Right cardiac atrium (tissue), 5 donors: ENCODE data around the gene SORCS3. TPM values are rescaled to one million over a fixed set of nuclear protein-coding genes. Genes with fewer than 3 reads are reported as not detected.

ENCODE experiments used
- ATAC-seq, 2 donors: fragments of 200-7000 bp; cut with Tn5 transposase; one replicate each; pipeline versions ENCODE4 v1.8.0 to v1.9.1; 2020; ENCODE audit warnings: moderate library complexity in 2 of 2, mild to moderate bottlenecking in 1 of 2
- DNase-seq, 3 donors: peaks; one replicate each; pipeline ENCODE4 v3.0.0-alpha.2; 2020
- H3K27ac ChIP-seq: one replicate; pipeline ENCODE4 v1.5.1; 2013; ENCODE audit warnings: mild to moderate bottlenecking, low read length, control low read depth, moderate library complexity
- H3K27me3 ChIP-seq: one replicate; pipeline ENCODE4 v1.6.1; 2013; ENCODE audit not compliant: control insufficient read depth, insufficient read depth
- H3K4me1 ChIP-seq: one replicate; pipeline ENCODE4 v1.6.1; 2013; ENCODE audit warnings: low read length; ENCODE audit not compliant: control insufficient read depth, insufficient read depth
- H3K4me3 ChIP-seq: one replicate; pipeline ENCODE4 v1.5.1; 2013; ENCODE audit warnings: low read length, control low read depth
- H3K9me3 ChIP-seq: one replicate; pipeline ENCODE4 v1.6.1; 2013; ENCODE audit warnings: low read length; ENCODE audit not compliant: control insufficient read depth
- WGBS: extraction: QIAGEN DNeasy Blood & Tissue Kit; methylation state at CpG from one replicate; pipeline ENCODE4 v1.1.7; 2013; 5-methylcytosine and 5-hydroxymethylcytosine counted together
- intact Hi-C, 4 donors: fragments of 100-400 bp; cut with DNase I; formaldehyde crosslinking; loops; one replicate each; pipeline versions ENCODE4 v1.11.0 to v1.14.0; 2022 to 2023
- polyA plus RNA-seq: library from polyadenylated mRNA; stranded (reverse); fragments of 200-250 nt; gene quantifications from one replicate; pipeline ENCODE4 v1.2.3, GENCODE V29; 2013
- total RNA-seq, 4 donors: library from RNA; stranded (reverse); fragmentation: NEBNext Ultra II Directional; extraction: Animal tissue kit (Norgen Biotek cat#: 25700); gene quantifications; one replicate each; pipeline ENCODE4 v1.2.1, GENCODE V29; 2021
- donor health status: healthy with polysubstance abuse.
- donor health status: DM: no; HTN: yes; CAD: no.
- donor health status: DM: no; HTN: no; CAD: no.
- donor health status: DM: no; HTN: yes; CAD: no; lungs with severe emphysema.
- donor health status: DM: yes; HTN: yes; CAD: no.

The SORCS3 gene
- total and polyA plus RNA-seq, 5 donors, result 0.03 to 0.11 (median 0.07) TPM; not detected in 2

- Histone ChIP-seq H3K4me3 (no peak overlapping the region), H3K27ac (no peak overlapping the region), H3K9me3 (no peaks in the 10 kb centered on the region), H3K4me1 (no peaks in the 10 kb centered on the region), H3K27me3 (no peaks in the 10 kb centered on the region)
- no peak for DNase-seq
- intact Hi-C loops, result no loop called here
- 66% methylated on average over 5 of the region's 5 CpGs for WGBS
- no peak for ATAC-seq
Measured at GRCh38 chr10:104666106-104666505, 25.0 kb downstream of the SORCS3 start.

DNA sequence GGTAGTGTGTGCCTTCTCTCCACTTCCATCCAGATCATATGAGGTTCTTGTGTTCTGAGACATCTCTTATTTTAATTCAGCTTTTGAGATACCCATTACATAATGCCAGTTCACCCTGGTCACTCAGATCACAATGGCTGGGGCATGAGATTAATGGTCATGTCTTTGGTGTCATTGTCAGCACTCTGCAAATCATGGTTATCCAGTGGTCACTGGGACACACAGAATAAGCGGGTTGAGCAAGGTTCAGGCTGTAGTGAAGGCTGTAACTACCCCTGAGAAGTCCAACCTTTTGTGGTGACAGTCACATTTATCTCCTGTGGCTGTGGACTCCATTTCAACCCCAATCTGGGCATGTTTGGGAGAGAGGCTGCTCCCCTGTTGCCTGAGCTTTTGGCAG, 35.8 kb downstream of the SORCS3 start:
- intact Hi-C loops, result no loop called here

GRCh38 chr10:104678658-104679057, 37.6 kb downstream of the SORCS3 start:
- H3K4me3 ChIP-seq, result no peak overlapping the region
- H3K27ac ChIP-seq, result no peak overlapping the region
- DNase-seq (no peak), ATAC-seq (no peak)
- no peaks in the 10 kb centered on the region for H3K9me3 ChIP-seq
- H3K4me1 ChIP-seq, result no peaks in the 10 kb centered on the region
- H3K27me3 ChIP-seq, result no peaks in the 10 kb centered on the region
- intact Hi-C loops, result no loop called here

More for the DNA sequence above, 35.8 kb downstream of the SORCS3 start:
- Histone ChIP-seq H3K4me3 (no peak overlapping the region), H3K27me3 (no peaks in the 10 kb centered on the region), H3K9me3 (no peaks in the 10 kb centered on the region), H3K4me1 (no peaks in the 10 kb centered on the region), H3K27ac (no peak overlapping the region)
- WGBS, result 83% methylated on average over 1 of the region's 1 CpG
- ATAC-seq, result no peak
- no peak for DNase-seq

GRCh38 chr10:104680467-104681401, 39.6 kb downstream of the SORCS3 start:
- DNase-seq, result peak in 1 of 3 donors; percentile 56
- peak overlapping the region; percentile 8 for H3K4me3 ChIP-seq

DNA sequence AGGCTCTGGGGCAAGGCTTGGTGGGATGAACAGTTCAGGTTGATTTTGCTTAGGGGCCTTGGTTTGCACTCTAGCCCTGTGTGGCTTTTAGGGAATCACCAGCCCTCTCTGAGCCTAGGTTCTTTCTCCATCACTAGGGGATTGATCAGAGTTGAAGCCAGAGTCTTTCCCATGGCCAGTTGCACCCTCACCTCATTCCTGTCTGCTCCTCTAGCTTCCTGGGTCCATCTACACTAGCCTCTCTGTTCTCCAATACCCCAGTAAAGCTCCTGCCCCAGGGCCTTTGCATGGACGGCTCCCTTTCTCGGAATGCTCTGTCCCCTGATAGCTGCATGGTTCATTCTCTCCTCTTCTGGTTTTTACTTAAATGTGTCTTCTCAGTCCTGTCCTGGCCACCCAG, 40.4 kb downstream of the SORCS3 start:
- DNase-seq, result no peak
- Histone ChIP-seq H3K9me3 (no peaks in the 10 kb centered on the region), H3K4me1 (no peaks in the 10 kb centered on the region), H3K27ac (no peak overlapping the region), H3K4me3 (peak overlapping the region; percentile 8), H3K27me3 (no peaks in the 10 kb centered on the region)
- ATAC-seq, result peak in 1 of 2 donors; percentile 18
- WGBS, result 34% methylated on average over 2 of the region's 2 CpGs
- intact Hi-C loops, result no loop called here

More at GRCh38 chr10:104680467-104681401, 39.6 kb downstream of the SORCS3 start:
- Histone ChIP-seq H3K27me3 (no peaks in the 10 kb centered on the region), H3K4me1 (no peaks in the 10 kb centered on the region), H3K27ac (no peak overlapping the region), H3K9me3 (no peaks in the 10 kb centered on the region)
- ATAC-seq, result peak in 1 of 2 donors; percentile 36
- 20% methylated on average over 35 of the region's 35 CpGs for WGBS
- intact Hi-C loops, result no loop called here

GRCh38 chr10:104683567-104683966, 42.5 kb downstream of the SORCS3 start:
- 87% methylated on average over 1 of the region's 1 CpG for WGBS
- Histone ChIP-seq H3K27ac (no peak overlapping the region), H3K4me3 (no peak overlapping the region), H3K27me3 (no peaks in the 10 kb centered on the region), H3K9me3 (no peaks in the 10 kb centered on the region), H3K4me1 (no peaks in the 10 kb centered on the region)
- ATAC-seq (no peak), DNase-seq (no peak)
- intact Hi-C loops, result no loop called here

- no peaks in the 10 kb centered on the region for H3K27me3 ChIP-seq
- no peaks in the 10 kb centered on the region for H3K4me1 ChIP-seq
- ATAC-seq (no peak), DNase-seq (no peak)
- H3K4me3 ChIP-seq, result no peak overlapping the region
- intact Hi-C loops, result no loop called here
- H3K27ac ChIP-seq, result no peak overlapping the region
- 77% methylated on average over 1 of the region's 1 CpG for WGBS
- H3K9me3 ChIP-seq, result no peaks in the 10 kb centered on the region
Measured at GRCh38 chr10:104686829-104687228, 45.7 kb downstream of the SORCS3 start.

DNA sequence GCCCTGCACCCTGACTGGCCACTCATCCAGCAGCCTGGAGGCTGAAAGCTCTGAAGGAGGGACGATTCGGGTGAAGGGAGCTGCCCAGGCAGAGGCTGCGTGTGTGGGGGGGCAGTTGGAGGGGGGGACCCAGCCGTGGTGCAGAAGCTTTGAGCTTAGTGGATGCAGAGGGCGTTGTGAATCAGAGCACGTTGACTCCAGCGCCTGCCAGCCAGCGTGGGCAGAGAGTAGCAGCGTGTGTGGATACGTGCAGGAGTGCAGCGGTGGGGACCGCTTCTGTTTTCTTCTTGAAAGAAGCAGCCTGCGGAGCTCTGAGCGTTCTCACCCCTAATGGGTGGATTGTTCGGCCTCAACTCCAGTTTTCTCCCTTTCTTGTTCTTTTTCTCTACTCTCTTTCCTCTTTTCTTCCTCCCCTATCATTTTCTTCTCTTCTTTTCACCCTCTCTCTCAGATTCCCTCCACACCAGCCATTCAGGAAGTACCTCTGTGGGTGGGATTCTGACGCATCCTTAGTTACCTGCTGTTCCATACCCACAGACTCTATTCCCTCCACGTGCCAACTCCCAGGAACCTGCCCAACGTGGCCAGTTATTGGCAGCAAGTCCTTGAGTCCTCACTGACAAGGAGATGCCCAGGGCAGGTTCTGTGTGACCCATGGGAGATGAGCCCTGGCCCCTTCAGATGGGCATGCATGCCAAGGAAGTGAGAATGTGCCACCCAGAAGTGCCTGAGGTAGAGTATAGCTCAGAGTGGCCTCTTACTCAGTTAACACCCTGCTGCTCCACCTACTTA, 47.4 kb downstream of the SORCS3 start:
- 58% methylated on average over 18 of the region's 18 CpGs for WGBS
- no peaks in the 10 kb centered on the region for H3K9me3 ChIP-seq
- H3K27me3 ChIP-seq, result no peaks in the 10 kb centered on the region
- DNase-seq, result no peak
- intact Hi-C loops, result no loop called here
- no peak for ATAC-seq
- no peak overlapping the region for H3K27ac ChIP-seq
- no peaks in the 10 kb centered on the region for H3K4me1 ChIP-seq
- H3K4me3 ChIP-seq, result no peak overlapping the region

DNA sequence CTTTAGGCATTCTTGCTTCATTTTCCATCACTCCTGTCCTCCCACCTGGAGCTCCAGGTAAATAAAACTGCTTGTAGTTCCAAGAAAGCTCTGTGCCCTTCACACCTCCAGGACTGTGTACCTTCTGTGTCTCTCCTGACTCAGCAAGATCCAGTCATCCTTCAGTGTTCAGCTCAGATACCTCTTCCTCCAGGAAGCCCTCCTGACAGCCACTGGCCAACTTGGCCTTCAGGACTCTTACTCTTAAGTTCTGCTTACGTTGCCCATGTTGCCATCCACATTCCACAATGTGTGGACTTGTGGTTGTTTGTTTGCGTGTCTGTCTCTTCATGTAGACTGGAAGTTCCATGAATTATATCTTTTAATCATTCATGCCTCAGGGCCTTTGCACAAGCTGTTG, 48.0 kb downstream of the SORCS3 start:
- DNase-seq (no peak), ATAC-seq (no peak)
- Histone ChIP-seq H3K9me3 (no peaks in the 10 kb centered on the region), H3K4me1 (no peaks in the 10 kb centered on the region), H3K27me3 (no peaks in the 10 kb centered on the region), H3K27ac (no peak overlapping the region), H3K4me3 (no peak overlapping the region)
- WGBS, result 84% methylated on average over 2 of the region's 2 CpGs
- intact Hi-C loops, result no loop called here

GRCh38 chr10:104689547-104689946, 48.5 kb downstream of the SORCS3 start:
- Histone ChIP-seq H3K4me3 (no peak overlapping the region), H3K27me3 (no peaks in the 10 kb centered on the region), H3K9me3 (no peaks in the 10 kb centered on the region), H3K27ac (no peak overlapping the region), H3K4me1 (no peaks in the 10 kb centered on the region)
- no peak for ATAC-seq
- intact Hi-C loops, result no loop called here
- 76% methylated on average over 3 of the region's 3 CpGs for WGBS
- no peak for DNase-seq

- Histone ChIP-seq H3K9me3 (no peaks in the 10 kb centered on the region), H3K4me3 (no peak overlapping the region), H3K4me1 (no peaks in the 10 kb centered on the region), H3K27ac (no peak overlapping the region), H3K27me3 (no peaks in the 10 kb centered on the region)
- intact Hi-C loops, result no loop called here
- DNase-seq, result no peak
- ATAC-seq, result no peak
- 87% methylated on average over 3 of the region's 3 CpGs for WGBS
Measured at GRCh38 chr10:104690101-104690500, 49.0 kb downstream of the SORCS3 start.
